Adrenal gland (tissue), 5 donors: ENCODE results near the gene SHFL.

ENCODE experiments used
- POLR2A ChIP-seq, 2 donors: fragments of 450-650 bp; IDR thresholded peaks; one replicate each; pipeline ENCODE4 v1.6.1; 2017; ENCODE audit warnings: antibody characterized with exemption in 2 of 2, mild to moderate bottlenecking in 2 of 2, moderate library complexity in 1 of 2
- TF ChIP-seq, protein P1 (sequence below), 6 experiments: fragments of 450-650 bp in 4 of 6; fragments of 200-600 bp in 2 of 6; sonication (generic) in 1 of 6; IDR thresholded peaks; 1 replicate in 5 of 6; 2 replicates in 1 of 6; pipeline versions ENCODE4 v1.5.1 to v1.8.0; 2016 to 2021; ENCODE audit warnings: antibody characterized with exemption in 6 of 6, mild to moderate bottlenecking in 2 of 6, moderate library complexity in 1 of 6
- donor health status: DM: no; HTN: no; CAD: no.

DNA sequence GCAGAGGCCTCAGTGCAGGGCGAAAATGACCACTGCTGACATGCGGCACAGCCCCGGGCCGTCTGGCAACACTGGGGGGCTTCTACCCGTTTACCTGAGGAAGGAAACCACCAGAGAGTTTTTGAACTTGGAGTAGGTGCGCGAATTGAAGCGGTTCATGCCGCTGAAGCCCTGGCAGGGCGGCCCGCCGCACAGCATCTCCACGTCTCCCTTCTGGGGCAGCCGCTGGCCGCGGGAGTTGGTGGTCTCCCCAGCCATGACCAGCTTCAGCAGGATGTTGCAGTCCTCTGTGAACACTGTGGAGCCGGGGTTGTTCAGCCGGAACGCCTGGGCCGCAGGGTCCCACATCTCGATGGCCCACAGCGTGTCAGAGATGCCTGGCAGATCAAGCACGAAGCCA lies 53.8 kb downstream of the SHFL start:
- TF ChIP-seq, protein P1, sequence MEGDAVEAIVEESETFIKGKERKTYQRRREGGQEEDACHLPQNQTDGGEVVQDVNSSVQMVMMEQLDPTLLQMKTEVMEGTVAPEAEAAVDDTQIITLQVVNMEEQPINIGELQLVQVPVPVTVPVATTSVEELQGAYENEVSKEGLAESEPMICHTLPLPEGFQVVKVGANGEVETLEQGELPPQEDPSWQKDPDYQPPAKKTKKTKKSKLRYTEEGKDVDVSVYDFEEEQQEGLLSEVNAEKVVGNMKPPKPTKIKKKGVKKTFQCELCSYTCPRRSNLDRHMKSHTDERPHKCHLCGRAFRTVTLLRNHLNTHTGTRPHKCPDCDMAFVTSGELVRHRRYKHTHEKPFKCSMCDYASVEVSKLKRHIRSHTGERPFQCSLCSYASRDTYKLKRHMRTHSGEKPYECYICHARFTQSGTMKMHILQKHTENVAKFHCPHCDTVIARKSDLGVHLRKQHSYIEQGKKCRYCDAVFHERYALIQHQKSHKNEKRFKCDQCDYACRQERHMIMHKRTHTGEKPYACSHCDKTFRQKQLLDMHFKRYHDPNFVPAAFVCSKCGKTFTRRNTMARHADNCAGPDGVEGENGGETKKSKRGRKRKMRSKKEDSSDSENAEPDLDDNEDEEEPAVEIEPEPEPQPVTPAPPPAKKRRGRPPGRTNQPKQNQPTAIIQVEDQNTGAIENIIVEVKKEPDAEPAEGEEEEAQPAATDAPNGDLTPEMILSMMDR (IDR thresholded peaks at IDR 0.05), result no peak
- TF ChIP-seq POLR2A (IDR thresholded peaks at IDR 0.05), result no peak
